Body of pancreas (tissue), 4 donors: ENCODE results near the gene GLYATL1. TPM values are rescaled to one million over a fixed set of nuclear protein-coding genes. Genes with fewer than 3 reads are reported as not detected.

ENCODE experiments used
- ATAC-seq: fragments of 150-250 bp; one replicate; pipeline ENCODE4 v1.9.1; 2016
- DNase-seq, 4 donors: peaks; one replicate each; pipeline ENCODE4 v3.0.0-alpha.2; 2019
- H3K27ac ChIP-seq, 4 donors: fragments of 200-600 bp; sonication (generic); 1 replicate in 3 of 4; 2 replicates in 1 of 4; pipeline versions ENCODE4 v1.5.1 to v1.6.1; 2016 to 2019; ENCODE audit warnings: mild to moderate bottlenecking in 1 of 4, mixed read lengths in 1 of 4, moderate library complexity in 1 of 4
- H3K27me3 ChIP-seq, 2 donors: fragments of 200-600 bp; sonication (generic); one replicate each; pipeline ENCODE4 v1.6.0; 2016; ENCODE audit warnings: mild to moderate bottlenecking in 1 of 2
- H3K36me3 ChIP-seq, 2 donors: fragments of 200-600 bp; sonication (generic); replicated peaks in 1 of 2; 2 replicates each; pipeline ENCODE4 v1.5.1; 2016; ENCODE audit warnings: low read depth in 2 of 2; ENCODE audit not compliant: insufficient read depth in 1 of 2
- H3K4me1 ChIP-seq: fragments of 200-600 bp; sonication (generic); one replicate; pipeline ENCODE4 v1.6.0; 2016
- H3K4me3 ChIP-seq, 2 donors: fragments of 200-600 bp; sonication (generic); 1 replicate in 1 of 2; 2 replicates in 1 of 2; pipeline ENCODE4 v1.5.1; 2016 to 2019
- H3K9me3 ChIP-seq, 3 donors: fragments of 200-600 bp; sonication (generic); 1 replicate in 2 of 3; 2 replicates in 1 of 3; pipeline ENCODE4 v1.5.1; 2016
- POLR2A ChIP-seq, 3 donors: fragments of 450-650 bp; IDR thresholded peaks; one replicate each; pipeline ENCODE4 v1.6.1; 2016; ENCODE audit warnings: antibody characterized with exemption in 3 of 3, mild to moderate bottlenecking in 2 of 3
- WGBS, 2 donors: methylation state at CpG; one replicate each; pipeline ENCODE4 v1.1.5; 2017; 5-methylcytosine and 5-hydroxymethylcytosine counted together
- intact Hi-C: fragments of 100-400 bp; cut with DNase I; formaldehyde crosslinking; loops from one replicate; pipeline ENCODE4 v1.15.1; 2023
- total RNA-seq, 2 donors: library from RNA; depleted of rRNA; stranded (reverse); fragments of >200 nt; gene quantifications; one replicate each; pipeline ENCODE4 v1.1.0, GENCODE V29; 2016
- TF ChIP-seq, protein P1 (sequence below), 7 experiments: fragments of 450-650 bp in 4 of 7; fragments of 200-600 bp in 3 of 7; sonication (generic) in 3 of 7; IDR thresholded peaks; one replicate each; pipeline ENCODE4 v1.5.1; 2016 to 2019; ENCODE audit warnings: antibody characterized with exemption in 7 of 7

Gene GLYATL1, protein sequence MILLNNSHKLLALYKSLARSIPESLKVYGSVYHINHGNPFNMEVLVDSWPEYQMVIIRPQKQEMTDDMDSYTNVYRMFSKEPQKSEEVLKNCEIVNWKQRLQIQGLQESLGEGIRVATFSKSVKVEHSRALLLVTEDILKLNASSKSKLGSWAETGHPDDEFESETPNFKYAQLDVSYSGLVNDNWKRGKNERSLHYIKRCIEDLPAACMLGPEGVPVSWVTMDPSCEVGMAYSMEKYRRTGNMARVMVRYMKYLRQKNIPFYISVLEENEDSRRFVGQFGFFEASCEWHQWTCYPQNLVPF
- under 1 TPM in 1 of 2 donors, not detected in 1; 0.78 TPM for total RNA-seq

DNA sequence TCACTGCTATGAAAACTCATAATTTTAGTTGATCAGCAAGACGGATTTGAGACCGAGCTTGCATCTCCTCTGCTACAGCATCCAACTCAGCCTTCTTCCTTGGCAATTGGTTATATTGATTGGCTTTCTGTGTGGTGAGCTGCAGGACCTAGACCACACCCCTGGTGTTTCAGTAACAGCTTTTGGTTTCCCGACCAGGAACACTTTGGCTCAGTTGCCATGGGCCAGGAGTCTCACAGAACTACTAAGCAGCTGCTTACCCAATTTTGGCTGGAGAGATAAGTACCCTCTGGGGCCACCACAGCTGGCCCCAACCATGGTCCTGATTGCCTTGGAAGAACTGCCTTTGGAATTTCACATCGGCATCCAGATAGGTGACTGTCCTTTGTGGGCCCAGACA, at the start of gene GLYATL1:
TSS of gene GLYATL1 (plus strand) at position 212 of the 400 bp plus-strand sequence. CDS start 7,600 bp downstream, outside the sequence.
- Histone ChIP-seq H3K4me3 (no peak within 1 kb of the TSS), H3K4me1 (no peaks in the 10 kb centered on the region), H3K9me3 (no peaks in the 10 kb centered on the region), H3K36me3 (no peaks in the 10 kb centered on the region), H3K27me3 (no peaks in the 10 kb centered on the region), H3K27ac (no peak within 1 kb of the TSS)
- TF ChIP-seq POLR2A (IDR thresholded peaks at IDR 0.05), result no peak
- TF ChIP-seq, protein P1, sequence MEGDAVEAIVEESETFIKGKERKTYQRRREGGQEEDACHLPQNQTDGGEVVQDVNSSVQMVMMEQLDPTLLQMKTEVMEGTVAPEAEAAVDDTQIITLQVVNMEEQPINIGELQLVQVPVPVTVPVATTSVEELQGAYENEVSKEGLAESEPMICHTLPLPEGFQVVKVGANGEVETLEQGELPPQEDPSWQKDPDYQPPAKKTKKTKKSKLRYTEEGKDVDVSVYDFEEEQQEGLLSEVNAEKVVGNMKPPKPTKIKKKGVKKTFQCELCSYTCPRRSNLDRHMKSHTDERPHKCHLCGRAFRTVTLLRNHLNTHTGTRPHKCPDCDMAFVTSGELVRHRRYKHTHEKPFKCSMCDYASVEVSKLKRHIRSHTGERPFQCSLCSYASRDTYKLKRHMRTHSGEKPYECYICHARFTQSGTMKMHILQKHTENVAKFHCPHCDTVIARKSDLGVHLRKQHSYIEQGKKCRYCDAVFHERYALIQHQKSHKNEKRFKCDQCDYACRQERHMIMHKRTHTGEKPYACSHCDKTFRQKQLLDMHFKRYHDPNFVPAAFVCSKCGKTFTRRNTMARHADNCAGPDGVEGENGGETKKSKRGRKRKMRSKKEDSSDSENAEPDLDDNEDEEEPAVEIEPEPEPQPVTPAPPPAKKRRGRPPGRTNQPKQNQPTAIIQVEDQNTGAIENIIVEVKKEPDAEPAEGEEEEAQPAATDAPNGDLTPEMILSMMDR (IDR thresholded peaks at IDR 0.05), result no peak
- intact Hi-C loops, result no loop called here
- ATAC-seq (no peak), DNase-seq (no peak)
- 73 to 75% methylated on average over 4 of the region's 4 CpGs for WGBS, 2 donors

DNA sequence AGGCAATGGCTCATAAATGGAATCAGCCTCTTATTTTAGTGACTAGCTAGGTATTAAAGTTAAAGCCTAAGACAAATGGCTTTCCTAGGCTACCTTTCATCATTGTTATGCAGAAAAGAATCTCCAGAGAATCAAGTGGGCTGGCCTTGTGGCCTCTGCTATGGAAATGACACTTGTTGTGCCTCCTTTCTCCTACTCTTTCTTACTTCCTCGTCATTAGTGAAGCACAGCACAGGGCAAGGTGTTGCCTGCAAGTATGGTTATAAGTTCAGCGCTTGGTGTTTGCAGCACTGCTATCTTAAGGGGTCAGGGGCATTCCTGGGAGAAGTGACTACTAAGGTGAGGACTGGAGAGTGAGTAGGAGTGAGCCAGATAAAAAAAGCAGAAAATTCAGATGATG, 45.4 kb upstream of the GLYATL1 start:
- intact Hi-C loops, result no loop called here
- H3K4me1 ChIP-seq, result no peaks in the 10 kb centered on the region
- no peak overlapping the region for H3K4me3 ChIP-seq
- no peaks in the 10 kb centered on the region for H3K36me3 ChIP-seq
- no peaks in the 10 kb centered on the region for H3K27me3 ChIP-seq
- ATAC-seq (no peak), DNase-seq (no peak)
- TF ChIP-seq, protein P1 (IDR thresholded peaks at IDR 0.05), result no peak
- no peak for TF ChIP-seq POLR2A (IDR thresholded peaks at IDR 0.05)
- H3K9me3 ChIP-seq, result no peaks in the 10 kb centered on the region
- no peak overlapping the region for H3K27ac ChIP-seq
- WGBS, 2 donors, result 55 to 62% methylated on average over 2 of the region's 2 CpGs

DNA sequence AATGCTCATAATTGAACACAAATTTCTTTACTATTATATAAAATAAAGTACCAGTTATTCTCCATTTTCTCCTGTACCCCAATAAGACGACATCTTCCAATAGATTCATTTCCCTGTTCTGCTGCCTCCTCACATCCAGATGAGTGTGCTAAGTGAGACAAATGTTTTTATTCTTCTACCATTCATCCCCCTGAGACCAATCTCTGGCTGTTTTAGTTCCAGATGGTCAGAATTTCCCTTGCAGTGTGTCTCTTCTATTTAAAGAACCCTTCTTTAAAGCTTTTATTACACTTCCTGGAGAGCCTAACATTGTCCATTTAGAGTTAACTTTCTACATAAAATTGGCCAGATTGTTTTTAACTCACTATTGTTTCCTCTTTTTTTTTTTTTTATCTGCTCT, 41.2 kb upstream of the GLYATL1 start:
- Histone ChIP-seq H3K9me3 (no peaks in the 10 kb centered on the region), H3K27me3 (no peaks in the 10 kb centered on the region), H3K36me3 (no peaks in the 10 kb centered on the region), H3K4me1 (no peaks in the 10 kb centered on the region), H3K4me3 (no peak overlapping the region), H3K27ac (no peak overlapping the region)
- intact Hi-C loops, result no loop called here
- WGBS, 2 donors, result 59 to 81% methylated on average over 1 of the region's 1 CpG
- TF ChIP-seq, protein P1 (IDR thresholded peaks at IDR 0.05), result no peak
- no peak for DNase-seq
- no peak for ATAC-seq

DNA sequence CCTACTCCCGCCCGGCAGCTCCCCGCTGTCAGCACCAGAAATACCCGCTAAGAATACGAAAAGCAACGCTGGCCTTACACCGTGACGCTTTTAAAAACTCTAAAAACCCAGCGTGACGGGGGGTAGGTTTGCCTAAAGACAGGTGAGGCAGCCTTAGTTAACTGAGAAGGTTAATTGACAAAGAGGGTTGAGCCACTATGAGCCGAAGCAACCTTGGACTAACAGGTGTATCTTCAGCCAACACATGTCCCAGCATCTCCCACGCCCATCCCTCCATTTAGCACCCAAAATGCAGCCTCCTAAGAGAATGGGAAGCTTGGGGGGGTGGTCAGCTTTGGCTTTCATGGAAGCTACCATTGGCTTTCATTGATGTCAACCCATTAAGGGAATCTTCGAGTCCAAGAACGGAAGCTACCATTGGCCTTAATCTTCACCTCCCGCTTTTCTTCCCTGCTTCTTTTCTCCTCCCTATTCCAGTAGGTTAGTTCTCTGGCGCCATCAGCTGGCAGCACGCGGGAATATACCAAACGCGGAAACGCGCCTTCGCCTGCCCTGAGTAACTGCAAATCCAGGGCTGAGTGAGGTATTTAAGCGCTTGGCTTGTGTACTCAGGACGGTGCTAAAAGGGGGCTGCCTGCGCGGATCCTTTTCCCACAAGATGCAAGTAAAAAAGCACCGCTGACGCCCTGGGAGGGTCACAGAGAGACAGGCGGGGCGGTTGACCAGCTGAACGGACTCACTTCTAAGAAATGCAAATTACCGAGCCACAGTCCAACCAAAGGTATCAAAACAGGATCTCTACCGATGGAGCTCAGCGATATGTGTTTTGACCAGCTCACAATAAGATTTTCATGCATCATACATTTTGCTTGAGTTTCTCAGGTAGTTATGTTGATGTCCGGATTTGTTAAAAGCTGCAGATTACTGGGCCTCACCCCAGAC, 38.5 kb upstream of the GLYATL1 start:
- Histone ChIP-seq H3K27me3 (peaks cover 0 to 6% of the 10 kb centered on the region in 2 donors), H3K4me3 (no peak overlapping the region), H3K4me1 (peaks cover 6% of the 10 kb centered on the region), H3K9me3 (no peaks in the 10 kb centered on the region), H3K36me3 (no peaks in the 10 kb centered on the region), H3K27ac (no peak overlapping the region)
- peak; percentile 93 for ATAC-seq
- WGBS, 2 donors, result 15 to 16% methylated on average over 33 to 36 of the region's 36 CpGs
- TF ChIP-seq POLR2A (IDR thresholded peaks at IDR 0.05), result no peak
- TF ChIP-seq, protein P1 (IDR thresholded peaks at IDR 0.05), result peak; percentile 12 to 81 (median 78)
- intact Hi-C loops, result no loop called here
- peak; percentile 78 to 88 (median 82) for DNase-seq
